Body of pancreas (tissue), 4 donors: ENCODE data around the gene BRIP1.

ENCODE experiments used
- CTCF ChIP-seq, 7 experiments: fragments of 450-650 bp in 4 of 7; fragments of 200-600 bp in 3 of 7; sonication (generic) in 3 of 7; IDR thresholded peaks; one replicate each; pipeline ENCODE4 v1.5.1; 2016 to 2019; ENCODE audit warnings: antibody characterized with exemption in 7 of 7
- POLR2A ChIP-seq, 3 donors: fragments of 450-650 bp; IDR thresholded peaks; one replicate each; pipeline ENCODE4 v1.6.1; 2016; ENCODE audit warnings: antibody characterized with exemption in 3 of 3, mild to moderate bottlenecking in 2 of 3

GRCh38 chr17:61770752-61771533 lies 92.4 kb downstream of the BRIP1 start:
- no peak for TF ChIP-seq CTCF (IDR thresholded peaks at IDR 0.05)
- no peak for TF ChIP-seq POLR2A (IDR thresholded peaks at IDR 0.05)
